ENCODE results near the gene SUSD3. TPM values are rescaled to one million over a fixed set of nuclear protein-coding genes. Genes with fewer than 3 reads are reported as not detected.

SUSD3 gene
- total and polyA plus RNA-seq, 4 donors = 2.0 to 9.7 (median 5.1) TPM

DNA sequence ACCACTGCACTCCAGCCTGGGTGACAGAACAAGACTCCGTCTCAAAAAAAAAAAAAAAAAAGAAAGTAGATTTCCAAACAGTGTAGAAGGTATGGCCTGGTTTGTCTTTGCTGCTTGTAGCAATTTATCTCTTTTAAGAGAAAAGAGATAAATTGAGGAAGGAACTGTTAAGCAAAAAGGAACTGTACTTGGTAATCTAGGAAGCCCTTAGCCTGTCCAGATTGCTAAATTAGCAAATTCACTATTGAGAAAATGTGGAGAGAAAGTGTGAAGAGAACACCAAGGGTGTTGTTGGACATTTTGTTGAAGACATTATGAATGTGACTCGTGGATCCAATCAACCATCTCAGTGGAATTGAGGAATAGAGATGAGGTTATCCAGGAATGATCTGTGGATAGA is 13.0 kb upstream of the SUSD3 start:
- Histone ChIP-seq H3K27me3 (ENCODE audit: control insufficient read depth in 3 of 3, insufficient read depth in 3 of 3, low read length in 2 of 3) (no peaks in the 10 kb centered on the region), H3K9ac (ENCODE audit: insufficient read depth in 1 of 2, low read length in 2 of 2) (no peak overlapping the region), H3K36me3 (ENCODE audit: control insufficient read depth in 4 of 4, insufficient read depth in 4 of 4, low read length in 4 of 4) (no peaks in the 10 kb centered on the region), H3K9me3 (ENCODE audit: control insufficient read depth in 4 of 4, insufficient read depth in 3 of 4, low read length in 3 of 4) (no peaks in the 10 kb centered on the region), H3K4me3 (no peak overlapping the region), H3K27ac (ENCODE audit: low read depth in 1 of 2, low read length in 1 of 2) (no peak overlapping the region), H3K4me1 (ENCODE audit: control insufficient read depth in 5 of 5, insufficient read depth in 5 of 5, low read length in 5 of 5) (peaks cover 0 to 2% (median 0%) of the 10 kb centered on the region in 5 donors)
- ATAC-seq (ENCODE audit: insufficient read depth, low FRiP score) (no peak), DNase-seq (no peak)
- TF ChIP-seq CTCF (IDR thresholded peaks at IDR 0.05; ENCODE audit: control extremely low read depth, extremely low read depth) = no peak
- 32 to 74% methylated on average over 2 of the region's 2 CpGs for WGBS, 2 donors

DNA sequence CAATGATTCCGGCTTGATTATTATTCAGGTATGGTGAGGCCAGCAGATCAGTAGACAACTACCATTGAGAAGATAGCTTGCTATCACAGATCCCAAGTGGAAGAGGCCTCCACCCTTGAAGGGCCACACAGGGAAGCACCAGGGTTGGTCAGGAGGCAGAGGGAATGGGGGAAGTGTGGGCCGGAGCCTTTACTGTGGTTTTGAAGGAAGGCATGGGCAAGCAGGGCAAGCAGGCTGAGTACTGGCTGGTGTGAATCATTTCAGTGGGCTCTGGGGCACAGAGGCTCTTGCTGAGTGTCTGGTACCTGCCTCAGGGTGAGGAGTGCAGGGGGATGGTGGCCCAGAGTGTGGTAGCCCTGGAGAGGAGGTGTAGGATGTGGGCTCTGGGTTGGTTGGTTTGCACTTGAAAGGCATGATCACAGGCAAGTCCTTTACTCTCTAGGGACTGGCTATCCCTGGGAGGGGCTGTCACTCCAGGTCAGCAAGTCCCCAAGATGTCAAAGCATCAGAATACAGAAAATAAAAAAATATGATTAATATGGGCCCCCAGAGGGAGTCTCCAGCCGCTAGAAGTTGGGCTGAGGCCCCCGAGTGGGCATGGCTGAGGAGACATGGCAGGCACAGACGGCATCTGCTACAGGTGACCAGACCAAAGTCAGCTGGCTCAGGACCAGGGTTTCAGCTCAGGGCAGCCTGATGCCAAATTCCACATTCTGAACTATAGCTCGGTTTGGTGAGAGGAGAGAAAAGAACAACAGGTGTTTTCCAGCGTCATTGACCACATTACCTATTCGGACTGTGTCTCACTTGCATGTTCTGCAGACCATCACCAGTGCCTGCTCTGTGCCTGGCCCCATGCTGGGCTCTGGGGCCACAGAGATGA is 9.7 kb upstream of the SUSD3 start:
- ATAC-seq (ENCODE audit: insufficient read depth, low FRiP score) (no peak), DNase-seq (no peak)
- H3K4me1 ChIP-seq (ENCODE audit: control insufficient read depth in 5 of 5, insufficient read depth in 5 of 5, low read length in 5 of 5) = peaks cover 0 to 12% (median 5%) of the 10 kb centered on the region in 5 donors
- H3K9me3 ChIP-seq (ENCODE audit: control insufficient read depth in 4 of 4, insufficient read depth in 3 of 4, low read length in 3 of 4) = no peaks in the 10 kb centered on the region
- 87 to 91% methylated on average over 8 of the region's 8 CpGs for WGBS, 2 donors
- H3K36me3 ChIP-seq (ENCODE audit: control insufficient read depth in 4 of 4, insufficient read depth in 4 of 4, low read length in 4 of 4) = no peaks in the 10 kb centered on the region
- no peak overlapping the region for H3K9ac ChIP-seq (ENCODE audit: insufficient read depth in 1 of 2, low read length in 2 of 2)
- no peaks in the 10 kb centered on the region for H3K27me3 ChIP-seq (ENCODE audit: control insufficient read depth in 3 of 3, insufficient read depth in 3 of 3, low read length in 2 of 3)
- no peak overlapping the region for H3K27ac ChIP-seq (ENCODE audit: low read depth in 1 of 2, low read length in 1 of 2)
- H3K4me3 ChIP-seq = no peak overlapping the region
- no peak for TF ChIP-seq CTCF (IDR thresholded peaks at IDR 0.05; ENCODE audit: control extremely low read depth, extremely low read depth)

DNA sequence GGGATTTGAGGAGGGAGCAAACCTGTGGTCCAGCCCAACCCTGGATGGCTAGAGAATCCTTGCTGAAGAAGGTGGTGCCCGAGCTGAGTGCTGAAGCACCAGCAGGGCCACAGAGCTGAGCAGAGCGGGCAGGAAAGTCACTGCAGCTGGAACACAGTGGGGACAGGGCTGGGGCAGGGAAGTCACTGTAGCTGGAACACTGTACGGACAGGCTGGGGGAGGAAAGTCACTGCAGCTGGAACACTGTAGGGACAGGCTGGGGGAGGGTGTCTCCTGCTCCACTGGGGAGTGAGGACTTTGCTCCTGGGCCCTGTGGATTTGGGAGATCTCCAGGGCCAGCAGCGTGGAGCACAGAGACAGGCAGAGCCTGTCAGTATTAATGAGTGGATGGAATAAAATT is 9.0 kb upstream of the SUSD3 start:
- TF ChIP-seq CTCF (IDR thresholded peaks at IDR 0.05; ENCODE audit: control extremely low read depth, extremely low read depth) = no peak
- no peak for ATAC-seq (ENCODE audit: insufficient read depth, low FRiP score)
- H3K9me3 ChIP-seq (ENCODE audit: control insufficient read depth in 4 of 4, insufficient read depth in 3 of 4, low read length in 3 of 4) = no peaks in the 10 kb centered on the region
- no peak overlapping the region for H3K27ac ChIP-seq (ENCODE audit: low read depth in 1 of 2, low read length in 1 of 2)
- no peaks in the 10 kb centered on the region for H3K27me3 ChIP-seq (ENCODE audit: control insufficient read depth in 3 of 3, insufficient read depth in 3 of 3, low read length in 2 of 3)
- peaks cover 0 to 12% (median 5%) of the 10 kb centered on the region in 5 donors for H3K4me1 ChIP-seq (ENCODE audit: control insufficient read depth in 5 of 5, insufficient read depth in 5 of 5, low read length in 5 of 5)
- DNase-seq = no peak
- 88 to 95% methylated on average over 4 of the region's 4 CpGs for WGBS, 2 donors
- no peak overlapping the region for H3K4me3 ChIP-seq
- H3K36me3 ChIP-seq (ENCODE audit: control insufficient read depth in 4 of 4, insufficient read depth in 4 of 4, low read length in 4 of 4) = no peaks in the 10 kb centered on the region
- no peak overlapping the region for H3K9ac ChIP-seq (ENCODE audit: insufficient read depth in 1 of 2, low read length in 2 of 2)

Data from lung (tissue), 12 donors.